NCI-H2171 treated with DMSO at 0.1 percent for 48 hours (cell line): ENCODE results near the gene THAP8.
A peak's percentile ranks its signal among the peaks of the same experiment; 100 is the strongest.

ENCODE experiments used
- DNase-seq: peaks from one replicate; lab custom pipeline; 2025; lab: John Stamatoyannopoulos, UW

The THAP8 gene

GRCh38 chr19:35993923-35994598 lies 60.0 kb downstream of the THAP8 start:
- DNase-seq = no peak

- no peak for DNase-seq
Observed at GRCh38 chr19:35992907-35993765, 60.9 kb downstream of the THAP8 start.

- DNase-seq = peak; percentile 42
Observed at GRCh38 chr19:35991731-35992450, 62.2 kb downstream of the THAP8 start.

- no peak for DNase-seq
Observed at GRCh38 chr19:35990771-35991730, 63.0 kb downstream of the THAP8 start.

GRCh38 chr19:35990156-35990555 lies 63.9 kb downstream of the THAP8 start:
- no peak for DNase-seq

- DNase-seq = no peak
Observed at GRCh38 chr19:35988824-35989223, 65.3 kb downstream of the THAP8 start.

- no peak for DNase-seq
Observed at GRCh38 chr19:35987571-35987896, 66.6 kb downstream of the THAP8 start.

- peak; percentile 54 for DNase-seq
Observed at GRCh38 chr19:35986664-35987570, 67.2 kb downstream of the THAP8 start.

- no peak for DNase-seq
Observed at GRCh38 chr19:35986111-35986510, 68.0 kb downstream of the THAP8 start.
